HG03196 (cell line): Measurements from ENCODE around the gene PIEZO2.

Source experiments
- ATAC-seq: cut with Tn5 transposase; IDR thresholded peaks from one replicate; pipeline ENCODE4 v1.9.1; 2021; ENCODE audit not compliant: unreplicated experiment

PIEZO2 gene

GRCh38 chr18:10989486-10989885, 159.9 kb downstream of the PIEZO2 start:
- no peak for ATAC-seq

- no peak for ATAC-seq
Observed at GRCh38 chr18:10985689-10986088, 163.7 kb downstream of the PIEZO2 start.

- no peak for ATAC-seq
Observed at GRCh38 chr18:10979411-10979810, 170.0 kb downstream of the PIEZO2 start.

GRCh38 chr18:10977042-10977441, 172.3 kb downstream of the PIEZO2 start:
- ATAC-seq = no peak

- ATAC-seq = no peak
Observed at GRCh38 chr18:10973567-10974203, 175.7 kb downstream of the PIEZO2 start.

GRCh38 chr18:10971717-10972116, 177.7 kb downstream of the PIEZO2 start:
- ATAC-seq = no peak

- no peak for ATAC-seq
Observed at GRCh38 chr18:10965119-10965518, 184.2 kb downstream of the PIEZO2 start.

GRCh38 chr18:10953672-10954071, 195.7 kb downstream of the PIEZO2 start:
- ATAC-seq = no peak

GRCh38 chr18:10951631-10952544, 197.5 kb downstream of the PIEZO2 start:
- no peak for ATAC-seq

- no peak for ATAC-seq
Observed at GRCh38 chr18:10950876-10951630, 198.3 kb downstream of the PIEZO2 start.

GRCh38 chr18:10950080-10950875, 199.1 kb downstream of the PIEZO2 start:
- ATAC-seq = no peak

GRCh38 chr18:10949655-10950054, 199.7 kb downstream of the PIEZO2 start:
- no peak for ATAC-seq

GRCh38 chr18:10948421-10948820, 200.9 kb downstream of the PIEZO2 start:
- ATAC-seq = no peak

GRCh38 chr18:10946058-10946457, 203.3 kb downstream of the PIEZO2 start:
- no peak for ATAC-seq

GRCh38 chr18:10942998-10943397, 206.4 kb downstream of the PIEZO2 start:
- no peak for ATAC-seq

- no peak for ATAC-seq
Observed at GRCh38 chr18:10939822-10940221, 209.5 kb downstream of the PIEZO2 start.

- ATAC-seq = no peak
Observed at GRCh38 chr18:10937743-10938640, 211.4 kb downstream of the PIEZO2 start.

- no peak for ATAC-seq
Observed at GRCh38 chr18:10936176-10937053, 213.0 kb downstream of the PIEZO2 start.

- no peak for ATAC-seq
Observed at GRCh38 chr18:10935588-10935987, 213.8 kb downstream of the PIEZO2 start.
